Heart left ventricle (tissue), 13 donors: Measurements from ENCODE around the gene ZNF674.

ENCODE experiments used
- CTCF ChIP-seq, 12 donors: fragments of 200-600 bp; sonication (generic) in 4 of 12; IDR thresholded peaks; one replicate each; pipeline versions ENCODE4 v1.5.0 to v1.8.0; 2018 to 2022; ENCODE audit warnings: antibody characterized with exemption in 12 of 12, mild to moderate bottlenecking in 5 of 12
- POLR2A ChIP-seq, 2 donors: fragments of 450-650 bp; IDR thresholded peaks; one replicate each; pipeline ENCODE4 v1.6.1; 2017; ENCODE audit warnings: antibody characterized with exemption in 2 of 2, mild to moderate bottlenecking in 2 of 2, moderate library complexity in 2 of 2
- donor health status: ischemic (EF 13 %, LVEDD 7.1; RV severe dilation, severe dysfunction).
- donor health status: DM: no; HTN: yes; CAD: no.
- donor health status: DM: no; HTN: no; CAD: no.
- donor health status: ischemic (EF 25% LVEDD 6.9; RV normal size, moderate dysfunction).
- donor health status: ischemic (EF 25% LVEDD 5.7; RV mildly dilated, moderate dysfunction).
- donor health status: ischemic (EF 35%, LVEDD 5.7; RV mildly dilated, moderate dysfunction).
- donor health status: nonischemic (EF 11% LVEDD 7.7; RV severe dilation, severe dysfunction).
- donor health status: DM: yes; HTN: yes; CAD: no.
- donor health status: PGD.
- donor health status: ischemic (EF 29% LVEDD 5.4; RV normal size, mild dysfunction).
- donor health status: nonischemic (EF 23%, LVEDD 6.1; RV moderate dilation, normal function).

- no peak for TF ChIP-seq CTCF (IDR thresholded peaks at IDR 0.05)
- TF ChIP-seq POLR2A (IDR thresholded peaks at IDR 0.05): no peak
These were observed 39.1 kb downstream of the ZNF674 start for GRCh38 chrX:46506076-46506475.
